ENCODE data around the gene MAGI1. TPM values are rescaled to one million over a fixed set of nuclear protein-coding genes. Genes with fewer than 3 reads are reported as not detected.

Gene MAGI1
- total RNA-seq, 2 donors from 2014 or later, result 23.4 to 41.4 TPM

DNA sequence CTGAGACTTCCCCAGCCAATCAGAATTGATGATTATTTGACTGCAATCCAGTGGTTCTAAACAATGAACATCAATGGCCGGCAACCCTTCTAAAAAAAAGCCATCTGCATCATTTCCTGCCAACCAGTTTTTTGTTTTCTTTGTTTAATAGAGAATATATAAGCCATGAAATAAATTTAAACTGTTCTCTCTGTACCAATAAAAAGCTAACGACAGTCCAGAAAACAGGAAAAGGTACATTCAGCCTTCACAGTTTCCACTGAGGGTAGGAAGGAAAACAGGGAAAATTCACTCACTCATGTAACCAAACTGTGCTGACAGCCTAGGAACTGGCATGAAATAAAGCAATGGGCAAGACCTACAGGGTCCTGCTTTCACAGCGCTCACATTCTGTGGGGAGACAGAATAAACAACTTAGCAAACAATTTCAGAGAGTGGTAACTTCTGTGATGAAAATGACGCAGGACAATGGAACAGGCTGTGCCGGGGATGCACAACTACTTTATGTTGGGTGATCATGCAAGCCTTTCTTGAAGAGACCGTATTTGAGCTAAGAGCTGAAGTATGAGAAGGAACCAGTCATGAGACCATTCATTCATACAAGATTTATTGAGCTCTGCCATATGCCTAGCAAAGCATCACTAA, 630.1 kb downstream of the MAGI1 start:
- Histone ChIP-seq H3K9me3 (no peaks in the 10 kb centered on the region), H3K36me3 (no peaks in the 10 kb centered on the region), H3K4me3 (no peak overlapping the region), H3K27ac (no peak overlapping the region), H3K4me1 (peaks cover 5% of the 10 kb centered on the region), H3K9ac (ENCODE audit: low read depth in 2 of 2, low read length in 2 of 2) (no peak overlapping the region), H3K27me3 (no peaks in the 10 kb centered on the region)
- intact Hi-C loops (cut with DNase I), result no loop called here
- no peak for DNase-seq
- TF ChIP-seq, protein P1, sequence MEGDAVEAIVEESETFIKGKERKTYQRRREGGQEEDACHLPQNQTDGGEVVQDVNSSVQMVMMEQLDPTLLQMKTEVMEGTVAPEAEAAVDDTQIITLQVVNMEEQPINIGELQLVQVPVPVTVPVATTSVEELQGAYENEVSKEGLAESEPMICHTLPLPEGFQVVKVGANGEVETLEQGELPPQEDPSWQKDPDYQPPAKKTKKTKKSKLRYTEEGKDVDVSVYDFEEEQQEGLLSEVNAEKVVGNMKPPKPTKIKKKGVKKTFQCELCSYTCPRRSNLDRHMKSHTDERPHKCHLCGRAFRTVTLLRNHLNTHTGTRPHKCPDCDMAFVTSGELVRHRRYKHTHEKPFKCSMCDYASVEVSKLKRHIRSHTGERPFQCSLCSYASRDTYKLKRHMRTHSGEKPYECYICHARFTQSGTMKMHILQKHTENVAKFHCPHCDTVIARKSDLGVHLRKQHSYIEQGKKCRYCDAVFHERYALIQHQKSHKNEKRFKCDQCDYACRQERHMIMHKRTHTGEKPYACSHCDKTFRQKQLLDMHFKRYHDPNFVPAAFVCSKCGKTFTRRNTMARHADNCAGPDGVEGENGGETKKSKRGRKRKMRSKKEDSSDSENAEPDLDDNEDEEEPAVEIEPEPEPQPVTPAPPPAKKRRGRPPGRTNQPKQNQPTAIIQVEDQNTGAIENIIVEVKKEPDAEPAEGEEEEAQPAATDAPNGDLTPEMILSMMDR (IDR thresholded peaks at IDR 0.05), result no peak

DNA sequence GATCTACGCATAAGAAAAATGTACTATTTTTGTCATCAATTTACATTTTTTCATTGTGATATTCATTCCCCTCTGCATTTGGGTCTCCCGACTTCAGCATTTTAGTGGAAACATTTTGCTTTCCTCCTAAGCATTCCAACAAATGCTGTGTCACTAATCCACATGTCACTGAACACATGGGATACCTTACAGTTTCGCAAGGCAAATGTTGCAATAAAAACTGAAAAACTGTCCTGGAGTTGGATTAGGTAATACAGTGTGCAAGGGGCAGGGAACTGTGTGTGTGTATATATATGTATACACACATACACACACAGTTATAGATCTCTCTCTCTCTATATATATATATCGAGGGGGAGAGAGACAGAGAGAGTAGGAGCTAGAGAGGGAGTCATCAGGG, 632.2 kb downstream of the MAGI1 start:
- TF ChIP-seq, protein P1 (IDR thresholded peaks at IDR 0.05), result no peak
- H3K27ac ChIP-seq, result no peak overlapping the region
- no peak overlapping the region for H3K9ac ChIP-seq (ENCODE audit: low read depth in 2 of 2, low read length in 2 of 2)

DNA sequence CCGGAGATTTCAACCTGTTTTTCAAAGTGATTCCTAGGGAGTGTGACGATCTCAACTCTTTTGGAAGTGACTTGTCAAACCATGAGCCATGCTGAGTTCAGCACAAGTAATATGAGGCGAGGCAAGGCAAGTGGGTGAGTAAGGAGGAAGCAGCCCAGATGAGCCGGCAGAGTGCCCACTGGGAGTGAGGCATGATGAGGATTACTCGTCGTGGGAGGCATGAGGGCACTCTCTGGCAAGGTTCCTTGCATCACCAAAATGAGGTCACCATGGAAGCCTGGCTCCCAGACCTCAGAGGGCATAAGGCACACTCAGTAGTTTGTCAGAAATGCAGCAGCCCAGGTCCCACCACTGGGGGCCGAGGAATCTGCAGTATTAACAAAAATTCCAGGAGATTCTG, 636.1 kb downstream of the MAGI1 start:
- TF ChIP-seq, protein P1 (IDR thresholded peaks at IDR 0.05), result no peak
- Histone ChIP-seq H3K27ac (no peak overlapping the region), H3K4me3 (no peak overlapping the region), H3K9ac (ENCODE audit: low read depth in 2 of 2, low read length in 2 of 2) (no peak overlapping the region), H3K9me3 (no peaks in the 10 kb centered on the region), H3K36me3 (no peaks in the 10 kb centered on the region), H3K4me1 (no peaks in the 10 kb centered on the region), H3K27me3 (no peaks in the 10 kb centered on the region)
- intact Hi-C loops (cut with DNase I), result no loop called here
- DNase-seq, result no peak

More for the DNA sequence above, 632.2 kb downstream of the MAGI1 start:
- Histone ChIP-seq H3K4me1 (no peaks in the 10 kb centered on the region), H3K9me3 (no peaks in the 10 kb centered on the region), H3K27me3 (no peaks in the 10 kb centered on the region), H3K4me3 (no peak overlapping the region), H3K36me3 (no peaks in the 10 kb centered on the region)
- DNase-seq, result no peak
- intact Hi-C loops (cut with DNase I), result no loop called here

DNA sequence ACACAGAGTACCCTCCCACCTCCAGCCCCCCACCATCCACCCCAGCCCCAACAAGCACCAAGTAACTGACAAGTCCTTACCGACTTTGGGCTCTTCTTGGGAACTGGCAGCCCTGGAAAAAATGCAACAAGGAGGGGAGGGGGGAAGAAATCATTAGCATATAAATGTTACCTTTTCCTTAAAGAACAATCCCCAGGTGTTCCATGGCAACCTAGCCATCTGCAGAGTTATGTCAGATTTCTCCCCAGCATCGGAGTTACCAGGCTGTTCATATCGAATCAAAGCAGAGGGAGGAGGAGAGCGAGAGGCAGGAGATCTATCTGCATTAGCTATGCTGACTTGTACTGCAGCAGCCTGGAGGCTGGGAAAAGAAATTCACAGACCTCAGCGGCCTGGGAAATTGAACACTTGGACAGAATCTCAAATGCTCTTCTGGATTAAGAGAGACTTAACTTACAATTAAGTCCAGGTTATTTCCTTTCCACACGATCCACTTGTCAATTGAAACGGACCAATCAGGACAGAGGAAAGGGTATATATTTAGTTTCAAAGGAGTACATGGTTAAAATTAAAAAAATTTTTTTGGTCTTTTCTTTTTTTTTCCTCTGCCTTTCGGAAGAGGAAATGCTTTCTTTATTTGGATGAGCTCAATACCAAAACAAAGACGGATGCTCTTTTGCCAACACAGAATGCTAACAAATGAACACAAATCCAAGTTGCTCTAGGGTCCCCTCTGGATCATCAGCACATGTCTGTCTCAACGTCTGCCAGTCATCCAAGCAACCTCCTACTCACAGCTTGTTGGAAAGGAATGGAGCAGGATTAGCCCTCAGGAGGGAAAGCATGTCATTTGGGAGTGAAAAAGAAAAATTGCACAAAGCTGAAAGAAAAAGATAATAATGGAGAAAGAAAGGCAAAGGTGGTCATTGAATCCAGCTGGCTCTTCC, 637.1 kb downstream of the MAGI1 start:
- Histone ChIP-seq H3K9ac (ENCODE audit: low read depth in 2 of 2, low read length in 2 of 2) (no peak overlapping the region), H3K4me3 (no peak overlapping the region), H3K36me3 (no peaks in the 10 kb centered on the region), H3K27me3 (no peaks in the 10 kb centered on the region), H3K9me3 (no peaks in the 10 kb centered on the region), H3K27ac (no peak overlapping the region), H3K4me1 (no peaks in the 10 kb centered on the region)
- DNase-seq, result no peak
- intact Hi-C loops (cut with DNase I), result no loop called here
- TF ChIP-seq, protein P1 (IDR thresholded peaks at IDR 0.05), result no peak

DNA sequence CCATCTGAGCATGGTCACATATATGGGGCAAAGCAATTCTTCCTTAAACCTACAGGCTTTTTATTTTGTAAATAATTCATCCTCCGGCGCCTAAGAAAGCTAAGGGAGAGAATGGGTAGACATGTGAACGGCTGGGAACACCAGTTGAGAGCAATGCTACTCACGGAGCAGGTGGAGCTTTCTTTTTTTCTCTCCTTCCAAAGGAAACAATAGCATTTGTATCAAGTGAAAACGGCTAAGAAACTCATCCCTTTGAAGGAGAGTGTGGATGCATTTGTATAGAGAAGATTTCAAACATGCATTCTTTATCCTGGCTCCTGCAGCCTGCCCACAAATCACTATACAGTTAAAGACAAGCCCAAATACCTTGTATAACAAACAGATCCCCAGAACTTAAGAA, 637.8 kb downstream of the MAGI1 start:
- H3K4me1 ChIP-seq, result no peaks in the 10 kb centered on the region
- no peak overlapping the region for H3K9ac ChIP-seq (ENCODE audit: low read depth in 2 of 2, low read length in 2 of 2)
- no peaks in the 10 kb centered on the region for H3K36me3 ChIP-seq
- no peak for DNase-seq
- no peak overlapping the region for H3K27ac ChIP-seq
- no peaks in the 10 kb centered on the region for H3K27me3 ChIP-seq
- H3K4me3 ChIP-seq, result no peak overlapping the region
- H3K9me3 ChIP-seq, result no peaks in the 10 kb centered on the region
- TF ChIP-seq, protein P1 (IDR thresholded peaks at IDR 0.05), result no peak
- intact Hi-C loops (cut with DNase I), result no loop called here

Data from colonic mucosa (tissue), 4 donors.